Nephron progenitor cell (in vitro differentiated cells): Measurements from ENCODE around the gene SPESP1.

Source experiments
- DNase-seq: peaks from one replicate; pipeline ENCODE4 v3.0.0; 2021
- H3K27ac Mint-ChIP-seq: 2 replicates; pipeline ENCODE4 v1.8.0; 2021; ENCODE audit warnings: mild to moderate bottlenecking, moderate library complexity, mixed read lengths
- H3K27me3 Mint-ChIP-seq: 2 replicates; pipeline ENCODE4 v1.8.0; 2021; ENCODE audit warnings: mild to moderate bottlenecking, low read depth, mixed read lengths; ENCODE audit not compliant: poor library complexity
- H3K36me3 Mint-ChIP-seq: 2 replicates; pipeline ENCODE4 v1.8.0; 2021; ENCODE audit warnings: low read depth, mixed read lengths
- H3K4me1 Mint-ChIP-seq: 2 replicates; pipeline ENCODE4 v1.8.0; 2021; ENCODE audit warnings: mixed read lengths
- H3K4me3 Mint-ChIP-seq: 2 replicates; pipeline ENCODE4 v1.8.0; 2021; ENCODE audit warnings: mild to moderate bottlenecking, moderate library complexity, mixed read lengths
- H3K9me3 Mint-ChIP-seq: 2 replicates; pipeline ENCODE4 v1.8.0; 2021; ENCODE audit warnings: mild to moderate bottlenecking, moderate library complexity, mixed read lengths
- TF ChIP-seq, protein P1 (sequence below): fragments of 200-600 bp; sonication (generic); IDR thresholded peaks from 2 replicates; pipeline ENCODE4 v1.5.0; 2021; ENCODE audit warnings: antibody characterized with exemption

The SPESP1 gene

DNA sequence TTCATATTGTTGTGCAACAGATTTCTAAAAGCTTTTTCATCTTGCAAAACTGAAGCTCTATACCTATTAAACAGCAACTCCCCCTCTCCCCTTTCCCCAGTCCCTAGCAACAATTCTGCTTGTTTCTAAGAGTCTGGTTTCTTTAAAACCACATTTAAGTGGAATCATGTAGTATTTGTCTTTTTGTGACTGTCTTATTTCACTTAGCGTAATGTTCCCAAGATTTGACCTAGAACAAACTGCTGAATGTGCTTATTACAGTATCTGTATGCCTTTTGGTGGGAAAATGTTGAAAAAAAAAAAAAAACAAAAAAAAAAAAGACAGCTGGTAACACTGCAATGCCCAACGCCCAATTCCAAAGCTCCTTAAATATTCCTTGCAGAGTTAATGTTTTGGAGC is 19.5 kb upstream of the SPESP1 start:
- Mint-ChIP-seq H3K36me3 (no peaks in the 10 kb centered on the region), H3K4me3 (no peak overlapping the region), H3K9me3 (peaks cover 10% of the 10 kb centered on the region), H3K27ac (no peak overlapping the region), H3K27me3 (peaks cover 19% of the 10 kb centered on the region), H3K4me1 (no peaks in the 10 kb centered on the region)
- DNase-seq, result no peak
- TF ChIP-seq, protein P1, sequence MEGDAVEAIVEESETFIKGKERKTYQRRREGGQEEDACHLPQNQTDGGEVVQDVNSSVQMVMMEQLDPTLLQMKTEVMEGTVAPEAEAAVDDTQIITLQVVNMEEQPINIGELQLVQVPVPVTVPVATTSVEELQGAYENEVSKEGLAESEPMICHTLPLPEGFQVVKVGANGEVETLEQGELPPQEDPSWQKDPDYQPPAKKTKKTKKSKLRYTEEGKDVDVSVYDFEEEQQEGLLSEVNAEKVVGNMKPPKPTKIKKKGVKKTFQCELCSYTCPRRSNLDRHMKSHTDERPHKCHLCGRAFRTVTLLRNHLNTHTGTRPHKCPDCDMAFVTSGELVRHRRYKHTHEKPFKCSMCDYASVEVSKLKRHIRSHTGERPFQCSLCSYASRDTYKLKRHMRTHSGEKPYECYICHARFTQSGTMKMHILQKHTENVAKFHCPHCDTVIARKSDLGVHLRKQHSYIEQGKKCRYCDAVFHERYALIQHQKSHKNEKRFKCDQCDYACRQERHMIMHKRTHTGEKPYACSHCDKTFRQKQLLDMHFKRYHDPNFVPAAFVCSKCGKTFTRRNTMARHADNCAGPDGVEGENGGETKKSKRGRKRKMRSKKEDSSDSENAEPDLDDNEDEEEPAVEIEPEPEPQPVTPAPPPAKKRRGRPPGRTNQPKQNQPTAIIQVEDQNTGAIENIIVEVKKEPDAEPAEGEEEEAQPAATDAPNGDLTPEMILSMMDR, result no peak

DNA sequence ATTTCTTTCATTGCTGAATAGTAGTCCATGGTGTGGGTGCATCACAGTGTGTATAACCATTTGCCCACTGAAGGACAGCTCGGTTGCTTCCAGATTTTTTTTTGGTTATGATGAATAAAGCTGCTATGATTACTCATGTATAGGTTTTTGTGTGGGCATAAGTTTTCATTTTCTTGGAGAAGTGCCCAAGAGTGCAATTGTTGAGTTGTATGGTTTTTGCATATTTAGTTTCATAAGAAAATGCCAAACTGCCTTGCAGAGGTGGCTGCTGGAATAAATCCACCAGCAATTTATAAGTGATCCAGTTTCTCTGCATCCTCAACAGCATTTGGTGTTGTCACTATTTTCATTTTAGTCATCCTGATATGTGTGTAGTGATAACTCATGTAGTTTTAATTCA is 8.4 kb upstream of the SPESP1 start:
- H3K9me3 Mint-ChIP-seq, result no peaks in the 10 kb centered on the region
- no peak for DNase-seq

DNA sequence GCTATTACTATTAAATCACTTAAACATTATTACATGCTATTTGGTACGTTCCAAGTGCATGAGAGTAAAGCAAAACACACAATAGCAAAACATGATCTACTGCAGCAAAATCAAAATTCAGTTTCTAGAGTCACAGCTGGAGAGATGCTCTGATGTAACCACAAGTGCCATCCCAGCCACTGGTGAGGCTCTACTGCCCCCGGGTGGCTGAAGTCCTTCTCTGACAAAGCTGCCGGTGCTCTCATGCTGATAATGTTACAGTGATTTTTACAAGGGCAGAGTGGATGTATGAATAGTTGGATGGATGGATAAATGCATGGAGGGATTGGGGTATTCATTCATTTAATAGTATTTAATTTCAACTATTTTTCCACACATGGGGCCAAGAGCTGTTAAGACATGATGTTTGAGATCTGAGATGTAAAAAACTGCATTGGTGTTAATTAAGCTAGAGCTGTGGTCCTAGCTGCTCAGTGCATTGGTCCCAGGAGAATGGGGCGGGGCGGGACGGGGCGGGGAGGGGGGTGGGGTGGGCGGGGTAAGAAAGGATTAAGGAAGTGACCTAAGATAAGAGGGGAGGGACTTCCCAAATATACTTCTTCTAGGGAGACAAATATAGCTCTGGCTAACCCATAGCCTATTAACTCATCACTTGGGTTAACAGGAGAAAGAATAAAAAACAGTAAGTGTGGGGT is 5.3 kb upstream of the SPESP1 start:
- Mint-ChIP-seq H3K4me3 (no peak overlapping the region), H3K36me3 (no peaks in the 10 kb centered on the region), H3K27me3 (peaks cover 33% of the 10 kb centered on the region), H3K9me3 (peaks cover 11% of the 10 kb centered on the region), H3K4me1 (peaks cover 10% of the 10 kb centered on the region), H3K27ac (no peak overlapping the region)
- TF ChIP-seq, protein P1, result peak; percentile 88
- DNase-seq, result peak; percentile 84

More for the DNA sequence above, 8.4 kb upstream of the SPESP1 start:
- no peak overlapping the region for H3K27ac Mint-ChIP-seq
- no peak overlapping the region for H3K4me3 Mint-ChIP-seq
- no peaks in the 10 kb centered on the region for H3K36me3 Mint-ChIP-seq
- TF ChIP-seq, protein P1, result no peak
- peaks cover 27% of the 10 kb centered on the region for H3K27me3 Mint-ChIP-seq
- peaks cover 10% of the 10 kb centered on the region for H3K4me1 Mint-ChIP-seq

DNA sequence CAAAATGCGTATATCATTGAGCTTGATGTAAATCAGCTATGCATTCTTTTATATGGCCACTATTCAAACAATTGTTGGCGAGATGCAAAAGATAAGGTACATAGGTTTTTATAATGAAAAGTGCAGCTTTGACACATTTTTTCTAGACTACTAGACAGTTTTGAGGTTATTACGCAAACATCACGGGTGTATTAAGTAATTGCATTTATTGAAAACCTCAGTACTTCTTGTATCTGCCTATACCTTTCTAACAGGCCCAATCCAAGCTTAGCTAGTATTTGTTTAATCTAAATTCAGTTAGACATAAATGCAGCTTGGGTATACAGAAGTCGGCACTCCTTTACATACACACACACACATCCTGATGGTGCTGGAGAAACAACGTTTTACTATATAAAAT is 2.7 kb downstream of the SPESP1 start:
- Mint-ChIP-seq H3K4me3 (no peak overlapping the region), H3K27ac (no peak overlapping the region), H3K9me3 (peaks cover 16% of the 10 kb centered on the region), H3K36me3 (no peaks in the 10 kb centered on the region), H3K4me1 (peaks cover 13% of the 10 kb centered on the region), H3K27me3 (peaks cover 3% of the 10 kb centered on the region)
- TF ChIP-seq, protein P1, result no peak
- DNase-seq, result no peak

DNA sequence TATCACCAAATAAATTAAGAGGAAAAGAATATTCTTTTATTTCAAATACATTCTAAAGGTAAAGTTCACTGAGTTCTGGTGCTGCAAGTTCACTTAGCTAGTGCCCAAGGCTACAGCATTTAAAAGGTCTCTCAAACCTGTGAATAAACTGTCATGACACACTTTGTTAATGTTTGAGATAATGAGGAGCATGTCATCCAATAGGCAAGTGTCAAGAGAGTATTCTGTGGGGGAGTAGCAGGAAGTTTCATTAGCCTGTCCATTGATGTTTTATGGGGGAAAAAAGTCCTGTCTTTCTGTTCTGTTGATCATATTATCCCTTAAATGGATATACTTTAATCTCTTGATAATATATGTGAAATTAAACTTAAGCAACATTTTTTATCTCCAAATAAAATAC is 4.0 kb downstream of the SPESP1 start:
- H3K4me1 Mint-ChIP-seq, result peaks cover 13% of the 10 kb centered on the region
- no peak overlapping the region for H3K4me3 Mint-ChIP-seq
- H3K27me3 Mint-ChIP-seq, result peaks cover 2% of the 10 kb centered on the region
- TF ChIP-seq, protein P1, result no peak
- no peak overlapping the region for H3K27ac Mint-ChIP-seq
- DNase-seq, result no peak
- no peaks in the 10 kb centered on the region for H3K36me3 Mint-ChIP-seq
- H3K9me3 Mint-ChIP-seq, result peaks cover 11% of the 10 kb centered on the region

DNA sequence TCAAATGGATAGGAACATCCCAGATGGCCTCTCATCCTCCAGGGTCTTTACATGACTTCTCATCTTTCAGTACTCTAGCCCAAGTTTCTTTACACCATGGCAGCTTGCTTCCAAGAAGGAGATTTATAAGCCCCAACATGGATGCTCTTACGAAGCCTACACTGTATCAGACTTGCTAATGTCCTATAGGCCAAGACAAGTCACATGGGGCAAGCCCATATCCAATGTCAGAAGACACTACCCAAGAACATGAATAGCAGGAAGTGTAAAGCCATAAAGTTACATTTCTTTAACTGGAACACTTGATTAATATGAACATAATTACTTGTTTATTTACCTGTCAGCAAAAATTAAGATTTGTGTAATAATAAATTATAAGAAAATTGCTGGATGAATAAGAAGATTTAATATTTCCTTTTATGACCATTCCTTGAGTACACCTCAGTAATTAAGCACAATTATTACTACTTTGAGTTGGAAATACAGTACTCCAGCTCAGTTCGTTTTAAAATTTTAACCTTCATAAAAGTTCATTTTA is 5.1 kb downstream of the SPESP1 start:
- TF ChIP-seq, protein P1, result no peak
- no peaks in the 10 kb centered on the region for H3K36me3 Mint-ChIP-seq
- H3K27me3 Mint-ChIP-seq, result peaks cover 3% of the 10 kb centered on the region
- peaks cover 13% of the 10 kb centered on the region for H3K4me1 Mint-ChIP-seq
- no peak overlapping the region for H3K4me3 Mint-ChIP-seq
- no peak overlapping the region for H3K27ac Mint-ChIP-seq
- H3K9me3 Mint-ChIP-seq, result peaks cover 5% of the 10 kb centered on the region
- no peak for DNase-seq
